Mesodermal cell (in vitro differentiated cells): ENCODE data around the gene NUP42.

Experiments
- H3K27ac ChIP-seq: 2 replicates; pipeline ENCODE4 v1.7.0; 2013; ENCODE audit warnings: mild to moderate bottlenecking, low read depth, low read length, moderate library complexity; ENCODE audit not compliant: severe bottlenecking
- H3K36me3 ChIP-seq: 2 replicates; pipeline ENCODE4 v1.7.1; 2013; ENCODE audit warnings: mild to moderate bottlenecking, low read length, moderate library complexity; ENCODE audit not compliant: control insufficient read depth, insufficient read depth
- H3K4me1 ChIP-seq: one replicate; pipeline ENCODE4 v1.7.1; 2013; ENCODE audit warnings: mild to moderate bottlenecking, low read length; ENCODE audit not compliant: insufficient read depth, control insufficient read depth, poor library complexity, severe bottlenecking
- H3K4me3 ChIP-seq: 2 replicates; pipeline ENCODE4 v1.7.0; 2013; ENCODE audit warnings: low read length, control low read depth, mild to moderate bottlenecking; ENCODE audit not compliant: insufficient read depth, poor library complexity, severe bottlenecking; ENCODE audit errors: extremely low read depth
- H3K9me3 ChIP-seq: 2 replicates; pipeline ENCODE4 v1.7.1; 2013; ENCODE audit warnings: mild to moderate bottlenecking, low read length, moderate library complexity; ENCODE audit not compliant: control insufficient read depth
- WGBS, 2 experiments: methylation state at CpG; one replicate each; pipeline ENCODE4 v1.1.5; 2013; ENCODE audit warnings: missing lambda C conversion rate in 2 of 2; ENCODE audit not compliant: insufficient coverage in 2 of 2; 5-methylcytosine and 5-hydroxymethylcytosine counted together

NUP42 gene

GRCh38 chr7:23232966-23233365 is 51.1 kb downstream of the NUP42 start:
- H3K9me3 ChIP-seq, result peaks cover 6% of the 10 kb centered on the region

GRCh38 chr7:23234569-23235296 is 52.9 kb downstream of the NUP42 start:
- no peak overlapping the region for H3K4me3 ChIP-seq
- H3K36me3 ChIP-seq, result no peaks in the 10 kb centered on the region
- H3K27ac ChIP-seq, result no peak overlapping the region
- WGBS, 2 experiments, result 91 to 94% methylated on average over 6 to 8 of the region's 9 CpGs
- H3K4me1 ChIP-seq, result no peaks in the 10 kb centered on the region
- no peaks in the 10 kb centered on the region for H3K9me3 ChIP-seq

More at GRCh38 chr7:23232966-23233365, 51.1 kb downstream of the NUP42 start:
- H3K4me1 ChIP-seq, result no peaks in the 10 kb centered on the region
- 89 to 100% methylated on average over 1 of the region's 3 CpGs for WGBS, 2 experiments
- no peak overlapping the region for H3K27ac ChIP-seq
- no peaks in the 10 kb centered on the region for H3K36me3 ChIP-seq
- H3K4me3 ChIP-seq, result no peak overlapping the region

DNA sequence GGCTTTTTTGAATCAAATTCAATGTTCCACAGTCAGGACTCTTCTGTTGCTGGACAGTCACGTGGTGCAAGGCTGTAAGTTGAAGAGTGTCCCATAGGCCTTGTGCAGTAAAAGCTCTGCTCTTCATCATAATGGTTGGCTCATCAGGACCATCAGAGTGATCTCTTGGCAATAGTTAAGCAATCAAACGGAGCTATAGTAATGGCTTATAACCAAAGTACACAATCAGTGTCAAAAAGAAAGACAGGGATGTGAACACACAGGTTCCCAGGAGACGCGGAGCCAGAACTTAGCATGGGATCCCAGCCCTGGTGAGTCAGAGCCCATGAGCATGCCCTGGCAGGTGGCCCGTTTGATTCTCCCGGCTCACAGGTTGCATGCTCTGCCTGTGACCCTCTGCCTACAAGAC is 54.0 kb downstream of the NUP42 start:
- 93 to 95% methylated on average over 5 to 6 of the region's 6 CpGs for WGBS, 2 experiments
- Histone ChIP-seq H3K27ac (no peak overlapping the region), H3K4me3 (no peak overlapping the region), H3K36me3 (no peaks in the 10 kb centered on the region), H3K9me3 (no peaks in the 10 kb centered on the region), H3K4me1 (no peaks in the 10 kb centered on the region)

- Histone ChIP-seq H3K9me3 (no peaks in the 10 kb centered on the region), H3K27ac (no peak overlapping the region), H3K4me3 (no peak overlapping the region), H3K36me3 (no peaks in the 10 kb centered on the region), H3K4me1 (no peaks in the 10 kb centered on the region)
- 75 to 84% methylated on average over 2 of the region's 3 CpGs for WGBS, 2 experiments
Observed at GRCh38 chr7:23237000-23237399, 55.2 kb downstream of the NUP42 start.

GRCh38 chr7:23238983-23239652 is 57.3 kb downstream of the NUP42 start:
- Histone ChIP-seq H3K4me1 (no peaks in the 10 kb centered on the region), H3K9me3 (no peaks in the 10 kb centered on the region)
- WGBS, 2 experiments, result 79 to 92% methylated on average over 7 to 9 of the region's 11 CpGs

DNA sequence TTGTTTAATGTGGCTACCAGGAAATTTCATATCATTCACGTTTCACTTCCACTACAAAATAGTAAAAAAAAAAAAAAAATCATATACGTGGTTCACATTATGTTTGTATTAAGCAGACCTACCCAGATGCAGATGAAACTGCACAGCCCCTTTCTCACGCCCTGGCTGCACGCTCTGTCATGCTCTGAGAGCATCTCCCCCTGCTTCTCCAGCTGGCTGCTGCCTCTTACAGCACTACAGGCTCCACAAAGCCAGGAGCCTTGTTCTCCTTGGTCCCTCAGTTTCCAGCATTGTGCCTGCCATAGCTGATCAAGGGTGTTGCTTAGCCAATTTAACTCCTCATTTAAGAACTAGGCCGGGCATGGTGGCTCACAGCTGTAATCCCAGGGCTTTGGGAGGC is 57.9 kb downstream of the NUP42 start:
- Histone ChIP-seq H3K4me1 (no peaks in the 10 kb centered on the region), H3K4me3 (no peak overlapping the region), H3K36me3 (no peaks in the 10 kb centered on the region), H3K9me3 (no peaks in the 10 kb centered on the region), H3K27ac (no peak overlapping the region)
- 90 to 100% methylated on average over 2 to 3 of the region's 5 CpGs for WGBS, 2 experiments

More at GRCh38 chr7:23238983-23239652, 57.3 kb downstream of the NUP42 start:
- H3K4me3 ChIP-seq, result no peak overlapping the region
- H3K36me3 ChIP-seq, result no peaks in the 10 kb centered on the region
- no peak overlapping the region for H3K27ac ChIP-seq

DNA sequence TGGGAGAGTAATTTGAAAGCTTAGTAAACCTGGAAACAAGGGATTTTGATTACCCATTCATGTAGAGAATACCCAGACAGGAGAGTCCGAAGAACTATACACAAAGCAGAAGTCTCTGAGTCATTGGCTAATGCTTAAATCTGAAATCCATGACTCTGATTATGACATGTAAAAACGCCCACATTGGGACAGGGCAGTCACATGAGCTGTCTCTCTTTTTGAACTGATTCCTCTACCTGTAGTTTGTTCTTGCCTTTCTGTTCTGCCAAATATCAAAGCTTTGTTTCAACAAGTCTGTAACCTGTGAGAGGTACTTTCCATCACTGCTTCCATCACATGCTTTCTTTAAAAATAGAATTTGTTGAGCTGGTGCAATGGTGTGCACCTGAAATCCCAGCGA is 60.5 kb downstream of the NUP42 start:
- Histone ChIP-seq H3K27ac (no peak overlapping the region), H3K4me1 (no peaks in the 10 kb centered on the region), H3K36me3 (no peaks in the 10 kb centered on the region), H3K4me3 (no peak overlapping the region), H3K9me3 (no peaks in the 10 kb centered on the region)
- WGBS, 2 experiments, result 83 to 86% methylated on average over 2 of the region's 3 CpGs

DNA sequence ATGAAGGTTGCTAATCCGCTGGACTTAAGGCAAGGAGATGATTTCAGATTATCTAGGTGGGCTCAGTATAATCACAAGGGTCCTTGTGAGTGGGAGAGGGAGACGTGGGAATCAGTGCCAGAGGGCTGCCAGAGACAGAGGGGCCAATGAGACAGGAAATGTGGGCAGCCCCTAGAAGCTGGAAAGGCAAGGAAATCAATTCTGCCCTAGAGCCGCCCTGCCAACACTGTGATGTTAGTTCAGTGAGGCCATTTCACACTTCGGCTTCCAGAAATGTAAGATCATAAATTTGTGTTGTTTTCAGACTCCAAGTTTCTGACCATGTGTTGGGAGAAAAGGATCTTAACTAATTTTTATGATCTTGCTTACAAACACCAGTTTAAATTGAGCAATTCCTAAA is 61.1 kb downstream of the NUP42 start:
- H3K9me3 ChIP-seq, result no peaks in the 10 kb centered on the region
- H3K27ac ChIP-seq, result no peak overlapping the region
- no peak overlapping the region for H3K4me3 ChIP-seq
- H3K4me1 ChIP-seq, result no peaks in the 10 kb centered on the region
- 90 to 97% methylated on average over 3 to 4 of the region's 4 CpGs for WGBS, 2 experiments
- no peaks in the 10 kb centered on the region for H3K36me3 ChIP-seq

- Histone ChIP-seq H3K36me3 (no peaks in the 10 kb centered on the region), H3K4me3 (no peak within 1 kb of the TSS), H3K9me3 (no peaks in the 10 kb centered on the region), H3K27ac (no peak within 1 kb of the TSS), H3K4me1 (no peaks in the 10 kb centered on the region)
- 85 to 87% methylated on average over 5 to 7 of the region's 7 CpGs for WGBS, 2 experiments
Observed at GRCh38 chr7:23246555-23246954, 64.7 kb downstream of the NUP42 start, which contains the start of gene GPNMB. TSS of gene GPNMB (plus strand) at chr7:23246775. CDS start at chr7:23246858, 83 bp downstream.

- H3K9me3 ChIP-seq, result no peaks in the 10 kb centered on the region
- no peaks in the 10 kb centered on the region for H3K36me3 ChIP-seq
- no peak overlapping the region for H3K4me3 ChIP-seq
- 93 to 95% methylated on average over 4 to 5 of the region's 6 CpGs for WGBS, 2 experiments
- H3K27ac ChIP-seq, result no peak overlapping the region
- H3K4me1 ChIP-seq, result no peaks in the 10 kb centered on the region
Observed at GRCh38 chr7:23247046-23247602, 65.3 kb downstream of the NUP42 start.
